Uterus (tissue), 2 donors: ENCODE measurements around the gene CRY1.

Experiments
- POLR2A ChIP-seq, 2 donors: fragments of 450-650 bp; IDR thresholded peaks; one replicate each; pipeline ENCODE4 v1.6.1; 2016; ENCODE audit warnings: antibody characterized with exemption in 2 of 2, mild to moderate bottlenecking in 1 of 2, moderate library complexity in 1 of 2
- TF ChIP-seq, protein P1 (sequence below), 4 experiments: fragments of 200-600 bp in 2 of 4; fragments of 450-650 bp in 2 of 4; sonication (generic) in 2 of 4; IDR thresholded peaks; one replicate each; pipeline ENCODE4 v1.5.1; 2016 to 2019; ENCODE audit warnings: antibody characterized with exemption in 4 of 4, mild to moderate bottlenecking in 2 of 4, moderate library complexity in 1 of 4

DNA sequence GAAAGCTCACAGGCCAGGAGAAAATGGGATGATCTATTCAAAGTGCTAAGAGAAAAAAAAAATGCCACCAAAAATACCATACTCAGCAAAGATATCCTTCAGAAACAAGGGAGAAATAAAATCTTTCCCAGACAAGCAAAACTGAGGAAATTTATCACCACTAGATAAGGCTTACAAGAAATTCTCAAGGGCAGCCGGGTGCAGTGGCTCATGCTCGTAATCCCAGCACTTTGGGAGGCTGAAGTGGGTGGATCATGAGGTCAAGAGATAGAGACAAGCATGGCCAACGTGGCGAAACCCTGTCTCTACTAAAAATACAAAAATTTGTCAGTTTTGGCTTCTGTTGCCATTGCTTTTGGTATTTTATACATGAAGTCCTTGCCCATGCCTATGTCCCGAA is 48.2 kb downstream of the CRY1 start:
- TF ChIP-seq, protein P1, sequence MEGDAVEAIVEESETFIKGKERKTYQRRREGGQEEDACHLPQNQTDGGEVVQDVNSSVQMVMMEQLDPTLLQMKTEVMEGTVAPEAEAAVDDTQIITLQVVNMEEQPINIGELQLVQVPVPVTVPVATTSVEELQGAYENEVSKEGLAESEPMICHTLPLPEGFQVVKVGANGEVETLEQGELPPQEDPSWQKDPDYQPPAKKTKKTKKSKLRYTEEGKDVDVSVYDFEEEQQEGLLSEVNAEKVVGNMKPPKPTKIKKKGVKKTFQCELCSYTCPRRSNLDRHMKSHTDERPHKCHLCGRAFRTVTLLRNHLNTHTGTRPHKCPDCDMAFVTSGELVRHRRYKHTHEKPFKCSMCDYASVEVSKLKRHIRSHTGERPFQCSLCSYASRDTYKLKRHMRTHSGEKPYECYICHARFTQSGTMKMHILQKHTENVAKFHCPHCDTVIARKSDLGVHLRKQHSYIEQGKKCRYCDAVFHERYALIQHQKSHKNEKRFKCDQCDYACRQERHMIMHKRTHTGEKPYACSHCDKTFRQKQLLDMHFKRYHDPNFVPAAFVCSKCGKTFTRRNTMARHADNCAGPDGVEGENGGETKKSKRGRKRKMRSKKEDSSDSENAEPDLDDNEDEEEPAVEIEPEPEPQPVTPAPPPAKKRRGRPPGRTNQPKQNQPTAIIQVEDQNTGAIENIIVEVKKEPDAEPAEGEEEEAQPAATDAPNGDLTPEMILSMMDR (IDR thresholded peaks at IDR 0.05) = no peak
- no peak for TF ChIP-seq POLR2A (IDR thresholded peaks at IDR 0.05)
